Activated naive CD4-positive, alpha-beta T cell treated with anti-CD3 and anti-CD28 coated beads, Interleukin-2, amount 50 U/mL, for 16 hours (primary cell): ENCODE measurements around the gene THBD.
"Not testable (repeated sequence)": the region's sequence is repeated elsewhere in the genome, so short reads cannot be mapped to it uniquely, and the experiment has no call there.

Experiments used
- DNase-seq: peaks from one replicate; pipeline ENCODE4 v3.0.0-alpha.2; 2020

The THBD gene

GRCh38 chr20:23032056-23032749 lies 17.3 kb downstream of the THBD start:
- DNase-seq, result no peak

GRCh38 chr20:23031346-23031745 lies 18.1 kb downstream of the THBD start:
- no peak for DNase-seq

GRCh38 chr20:23029324-23029723 lies 20.1 kb downstream of the THBD start:
- DNase-seq, result no peak

GRCh38 chr20:23028392-23028791 lies 21.1 kb downstream of the THBD start:
- DNase-seq, result no peak

GRCh38 chr20:23027721-23028120 lies 21.8 kb downstream of the THBD start:
- no peak for DNase-seq

- not testable (repeated sequence) for DNase-seq
Observed at GRCh38 chr20:23025503-23025902, 24.0 kb downstream of the THBD start.

- no peak for DNase-seq
Observed at GRCh38 chr20:23024701-23025100, 24.8 kb downstream of the THBD start.

- no peak for DNase-seq
Observed at GRCh38 chr20:23023621-23024177, 25.8 kb downstream of the THBD start.

GRCh38 chr20:23022849-23023248 lies 26.6 kb downstream of the THBD start:
- no peak for DNase-seq

GRCh38 chr20:23021951-23022350 lies 27.5 kb downstream of the THBD start:
- no peak for DNase-seq

- DNase-seq, result no peak
Observed at GRCh38 chr20:23021541-23021940, 27.9 kb downstream of the THBD start.

- no peak for DNase-seq
Observed at GRCh38 chr20:23020230-23021018, 29.0 kb downstream of the THBD start.

- no peak for DNase-seq
Observed at GRCh38 chr20:23019403-23019802, 30.1 kb downstream of the THBD start.

GRCh38 chr20:23018941-23019340 lies 30.5 kb downstream of the THBD start:
- no peak for DNase-seq

GRCh38 chr20:23018432-23018831 lies 31.0 kb downstream of the THBD start:
- no peak for DNase-seq

- no peak for DNase-seq
Observed at GRCh38 chr20:23017516-23017915, 32.0 kb downstream of the THBD start.

- no peak for DNase-seq
Observed at GRCh38 chr20:23013429-23013828, 36.0 kb downstream of the THBD start.

GRCh38 chr20:23011008-23011721 lies 38.3 kb downstream of the THBD start:
- DNase-seq, result no peak

GRCh38 chr20:23010096-23010495 lies 39.4 kb downstream of the THBD start:
- no peak for DNase-seq

GRCh38 chr20:23009636-23010035 lies 39.8 kb downstream of the THBD start:
- DNase-seq, result no peak

- no peak for DNase-seq
Observed at GRCh38 chr20:23008667-23009066, 40.8 kb downstream of the THBD start.

- DNase-seq, result no peak
Observed at GRCh38 chr20:23007886-23008655, 41.4 kb downstream of the THBD start.

- no peak for DNase-seq
Observed at GRCh38 chr20:23007462-23007861, 42.0 kb downstream of the THBD start.
